Mesothelial cell of epicardium (in vitro differentiated cells): Measurements from ENCODE around the gene LMCD1. TPM values are rescaled to one million over a fixed set of nuclear protein-coding genes. Genes with fewer than 3 reads are reported as not detected.

Experiments
- DNase-seq, 2 experiments: peaks; one replicate each; pipeline ENCODE4 v3.0.0; 2021; ENCODE audit warnings: low spot score in 2 of 2; ENCODE audit not compliant: unreplicated experiment in 2 of 2
- H3K27ac Mint-ChIP-seq: 2 replicates; pipeline ENCODE4 v1.8.0; 2021; ENCODE audit warnings: mixed read lengths
- H3K27me3 Mint-ChIP-seq: 2 replicates; pipeline ENCODE4 v1.8.0; 2021; ENCODE audit warnings: low read depth, mixed read lengths
- H3K36me3 Mint-ChIP-seq: 2 replicates; pipeline ENCODE4 v1.8.0; 2021; ENCODE audit warnings: mixed read lengths
- H3K4me1 Mint-ChIP-seq: 2 replicates; pipeline ENCODE4 v1.8.0; 2021; ENCODE audit warnings: mixed read lengths
- H3K4me3 Mint-ChIP-seq: 2 replicates; pipeline ENCODE4 v1.8.0; 2021; ENCODE audit warnings: mild to moderate bottlenecking, moderate library complexity, mixed read lengths
- H3K9me3 Mint-ChIP-seq: 2 replicates; pipeline ENCODE4 v1.8.0; 2021; ENCODE audit warnings: mixed read lengths
- CTCF ChIP-seq: fragments of 200-600 bp; sonication (generic); IDR thresholded peaks from one replicate; pipeline ENCODE4 v1.5.0; 2021; ENCODE audit warnings: antibody characterized with exemption; ENCODE audit not compliant: unreplicated experiment
- total RNA-seq: library from RNA; stranded (reverse); gene quantifications from 3 replicates; pipeline ENCODE4 v1.2.1, GENCODE V29; 2021

Gene LMCD1
- total RNA-seq, 1 donor from 2014 or later = 20.8 TPM

DNA sequence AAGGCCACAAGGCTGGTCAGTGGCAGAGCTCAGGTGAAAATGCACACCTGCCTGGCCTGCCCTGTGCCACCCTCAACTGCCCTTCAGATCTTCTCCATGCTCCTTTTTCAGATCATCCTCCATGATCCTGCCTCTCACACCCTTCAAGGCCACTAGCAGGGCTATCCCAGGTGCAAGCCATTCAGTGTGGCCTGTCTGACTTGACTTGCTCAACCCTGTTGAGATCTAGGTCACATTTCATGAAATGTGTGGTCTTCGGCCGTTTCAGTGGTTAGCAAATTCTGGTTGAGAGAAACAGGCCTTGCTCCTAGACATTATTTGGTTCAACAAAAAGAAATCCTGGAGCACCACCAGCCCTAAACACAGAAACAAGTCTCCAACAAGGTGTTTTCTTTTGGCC, 26.6 kb upstream of the LMCD1 start:
- H3K4me3 Mint-ChIP-seq = no peak overlapping the region
- H3K9me3 Mint-ChIP-seq = peaks cover 7% of the 10 kb centered on the region
- TF ChIP-seq CTCF = no peak
- DNase-seq = no peak
- no peaks in the 10 kb centered on the region for H3K36me3 Mint-ChIP-seq
- H3K27me3 Mint-ChIP-seq = no peaks in the 10 kb centered on the region
- peaks cover 5% of the 10 kb centered on the region for H3K4me1 Mint-ChIP-seq
- no peak overlapping the region for H3K27ac Mint-ChIP-seq

DNA sequence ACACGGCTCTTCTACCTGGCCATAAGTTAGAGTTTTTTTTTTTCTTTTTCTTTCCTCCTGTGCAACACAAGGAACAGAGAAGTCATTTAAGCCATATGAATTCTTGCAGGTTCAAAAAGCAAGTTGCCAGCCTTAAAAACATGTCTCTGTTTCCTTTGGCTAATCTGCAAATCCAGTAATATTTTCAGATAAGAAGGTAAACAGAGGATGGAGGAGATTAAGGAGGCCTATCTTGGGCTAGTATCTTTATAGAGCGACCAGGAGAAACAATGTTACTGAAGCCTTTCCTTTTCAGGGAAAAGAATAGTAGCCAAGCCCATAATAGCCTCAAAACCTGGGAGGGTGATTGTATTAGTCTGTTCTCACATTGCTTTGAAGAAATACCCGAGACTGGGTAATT, 20.9 kb upstream of the LMCD1 start:
- no peak for DNase-seq
- TF ChIP-seq CTCF = no peak
- no peaks in the 10 kb centered on the region for H3K27me3 Mint-ChIP-seq
- peaks cover 20% of the 10 kb centered on the region for H3K9me3 Mint-ChIP-seq
- no peak overlapping the region for H3K4me3 Mint-ChIP-seq
- peaks cover 13% of the 10 kb centered on the region for H3K4me1 Mint-ChIP-seq
- peaks cover 13% of the 10 kb centered on the region for H3K36me3 Mint-ChIP-seq
- H3K27ac Mint-ChIP-seq = peak overlapping the region; percentile 26

GRCh38 chr3:8481380-8481779, 20.2 kb upstream of the LMCD1 start:
- no peak for TF ChIP-seq CTCF
- no peaks in the 10 kb centered on the region for H3K27me3 Mint-ChIP-seq
- no peak overlapping the region for H3K4me3 Mint-ChIP-seq
- H3K4me1 Mint-ChIP-seq = peaks cover 17% of the 10 kb centered on the region
- H3K27ac Mint-ChIP-seq = peak overlapping the region; percentile 30
- H3K9me3 Mint-ChIP-seq = peaks cover 20% of the 10 kb centered on the region
- DNase-seq = no peak
- peaks cover 13% of the 10 kb centered on the region for H3K36me3 Mint-ChIP-seq

GRCh38 chr3:8482263-8482662, 19.4 kb upstream of the LMCD1 start:
- no peak overlapping the region for H3K27ac Mint-ChIP-seq
- H3K9me3 Mint-ChIP-seq = peaks cover 20% of the 10 kb centered on the region
- peaks cover 13% of the 10 kb centered on the region for H3K36me3 Mint-ChIP-seq
- TF ChIP-seq CTCF = no peak
- peaks cover 25% of the 10 kb centered on the region for H3K4me1 Mint-ChIP-seq
- DNase-seq = no peak
- H3K4me3 Mint-ChIP-seq = no peak overlapping the region
- no peaks in the 10 kb centered on the region for H3K27me3 Mint-ChIP-seq

DNA sequence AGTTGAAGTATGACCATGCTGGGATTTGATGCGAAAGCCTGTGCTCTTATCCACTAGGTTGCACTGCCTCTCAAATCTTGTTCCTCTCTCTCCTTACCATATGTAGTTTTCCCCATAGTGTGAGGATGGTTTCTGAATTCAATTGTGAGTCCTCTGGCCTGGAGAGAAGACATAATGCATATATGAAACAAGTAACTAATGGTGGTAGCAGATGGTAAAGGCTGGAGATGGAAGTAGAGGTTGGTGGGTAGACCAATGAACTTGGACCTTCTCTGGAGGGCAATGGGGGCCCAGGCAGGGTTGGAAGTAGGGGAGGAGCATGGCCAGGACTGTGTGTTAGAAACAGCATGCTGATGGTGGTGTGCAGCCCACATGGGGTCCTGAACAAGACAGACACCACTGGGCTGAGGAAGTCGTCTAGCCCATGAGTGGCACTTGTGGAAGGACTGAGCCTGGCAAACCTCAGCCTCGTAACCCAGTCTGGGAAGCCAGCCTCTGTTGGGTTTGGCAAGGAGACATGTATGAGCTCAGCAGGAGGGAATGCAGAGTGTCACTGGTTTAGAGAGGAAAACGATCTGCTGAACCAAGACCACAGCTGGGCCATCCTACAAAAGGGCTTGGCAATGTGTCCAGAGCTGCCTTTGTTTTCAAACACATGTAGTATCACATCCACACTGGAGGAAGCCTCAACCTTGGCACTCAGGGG, 18.5 kb upstream of the LMCD1 start:
- H3K4me3 Mint-ChIP-seq = no peak overlapping the region
- H3K4me1 Mint-ChIP-seq = peaks cover 25% of the 10 kb centered on the region

More for the DNA sequence above, 18.5 kb upstream of the LMCD1 start:
- Mint-ChIP-seq H3K36me3 (peaks cover 14% of the 10 kb centered on the region), H3K27ac (peak overlapping the region; percentile 10), H3K27me3 (no peaks in the 10 kb centered on the region), H3K9me3 (peaks cover 20% of the 10 kb centered on the region)
- DNase-seq = no peak
- TF ChIP-seq CTCF = no peak
